Hematopoietic multipotent progenitor cell treated with erythropoietin and hydrocortisone succinate and interleukin-3 and kit ligand, for 4 days (in vitro differentiated cells): Measurements from ENCODE around the gene UGT1A1.

Experiments used
- DNase-seq: peaks from one replicate; pipeline ENCODE4 v3.0.0-alpha.2; 2015

Gene UGT1A1

GRCh38 chr2:233818639-233819621 is 58.9 kb downstream of the UGT1A1 start:
- no peak for DNase-seq

GRCh38 chr2:233819884-233820773 is 60.1 kb downstream of the UGT1A1 start:
- DNase-seq: no peak

GRCh38 chr2:233820774-233821105 is 60.7 kb downstream of the UGT1A1 start:
- DNase-seq: no peak

- DNase-seq: no peak
Observed at GRCh38 chr2:233821196-233821595, 61.1 kb downstream of the UGT1A1 start.

- no peak for DNase-seq
Observed at GRCh38 chr2:233821709-233822100, 61.6 kb downstream of the UGT1A1 start.

- DNase-seq: no peak
Observed at GRCh38 chr2:233822101-233822771, 62.2 kb downstream of the UGT1A1 start.
